K562 (cell line): ENCODE results near the gene USP7.

Source experiments
- MYC ChIP-seq, 2 experiments: fragments of 250-450 bp in 1 of 2; sonication (Bioruptor Pico) in 1 of 2; IDR thresholded peaks; 2 replicates each; pipeline versions ENCODE4 v1.5.1 to v1.6.1; 2012 to 2021; ENCODE audit warnings: low read depth in 2 of 2, borderline replicate concordance in 1 of 2, improper control_type of control experiment in 1 of 2, low read length in 1 of 2, mild to moderate bottlenecking in 1 of 2, moderate library complexity in 1 of 2
- POLR2A ChIP-seq: fragments of 450-650 bp; conservative IDR thresholded peaks from 2 replicates; pipeline ENCODE4 v1.6.1; 2016
- TF ChIP-seq, protein P1 (sequence below): fragments of 250-450 bp; sonication (Bioruptor Pico); IDR thresholded peaks from 2 replicates; pipeline ENCODE4 v1.5.0; 2020; ENCODE audit warnings: mild to moderate bottlenecking
- TF ChIP-seq, protein P2 (sequence below), 2 experiments: fragments of 450-650 bp; formaldehyde crosslinking in 1 of 2; IDR thresholded peaks; 2 replicates each; pipeline versions ENCODE4 v1.4.0 to v1.6.1; 2014 to 2020; ENCODE audit warnings: mild to moderate bottlenecking in 2 of 2, borderline replicate concordance in 1 of 2, low read depth in 1 of 2

DNA sequence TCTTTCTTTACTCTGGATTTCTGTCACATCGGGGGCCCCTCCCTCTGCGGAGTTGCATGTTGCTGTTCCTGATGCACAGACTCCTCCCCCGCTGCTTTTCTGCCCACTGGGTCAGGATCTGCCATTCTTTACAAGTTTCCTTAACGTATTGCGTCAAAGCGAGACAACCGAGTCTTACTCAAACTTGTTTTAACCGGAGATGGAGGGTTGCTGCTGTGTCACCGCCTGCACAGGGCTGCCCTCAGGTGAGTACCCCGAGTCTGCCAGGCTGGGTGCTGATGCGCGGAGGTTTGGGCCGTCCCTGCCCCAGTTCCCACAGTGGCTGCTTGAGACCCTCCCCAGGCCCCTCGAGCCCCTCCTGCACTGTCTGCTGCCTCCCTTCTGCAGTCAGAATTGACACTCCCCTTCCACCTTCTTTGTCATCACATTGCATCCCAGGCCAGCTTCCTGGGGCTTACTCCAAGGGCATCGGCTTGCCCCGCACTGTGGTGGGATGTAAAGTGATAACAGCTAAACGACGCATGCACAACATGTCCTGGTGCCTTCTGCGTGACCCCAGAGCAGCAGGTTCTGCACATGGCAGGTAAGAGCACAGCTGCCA is 114.2 kb downstream of the USP7 start:
- TF ChIP-seq MYC (IDR thresholded peaks at IDR 0.05; ENCODE audit: low read depth, low read length) (no peak), MYC (CRISPR knock-in tag; IDR thresholded peaks at IDR 0.05; ENCODE audit: borderline replicate concordance, low read depth) (no peak), POLR2A (peak; percentile 5; the same call in 1 of the 2 replicates)
- TF ChIP-seq, protein P1, sequence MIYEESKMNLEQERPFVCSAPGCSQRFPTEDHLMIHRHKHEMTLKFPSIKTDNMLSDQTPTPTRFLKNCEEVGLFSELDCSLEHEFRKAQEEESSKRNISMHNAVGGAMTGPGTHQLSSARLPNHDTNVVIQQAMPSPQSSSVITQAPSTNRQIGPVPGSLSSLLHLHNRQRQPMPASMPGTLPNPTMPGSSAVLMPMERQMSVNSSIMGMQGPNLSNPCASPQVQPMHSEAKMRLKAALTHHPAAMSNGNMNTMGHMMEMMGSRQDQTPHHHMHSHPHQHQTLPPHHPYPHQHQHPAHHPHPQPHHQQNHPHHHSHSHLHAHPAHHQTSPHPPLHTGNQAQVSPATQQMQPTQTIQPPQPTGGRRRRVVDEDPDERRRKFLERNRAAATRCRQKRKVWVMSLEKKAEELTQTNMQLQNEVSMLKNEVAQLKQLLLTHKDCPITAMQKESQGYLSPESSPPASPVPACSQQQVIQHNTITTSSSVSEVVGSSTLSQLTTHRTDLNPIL = no peak
- TF ChIP-seq, protein P2, sequence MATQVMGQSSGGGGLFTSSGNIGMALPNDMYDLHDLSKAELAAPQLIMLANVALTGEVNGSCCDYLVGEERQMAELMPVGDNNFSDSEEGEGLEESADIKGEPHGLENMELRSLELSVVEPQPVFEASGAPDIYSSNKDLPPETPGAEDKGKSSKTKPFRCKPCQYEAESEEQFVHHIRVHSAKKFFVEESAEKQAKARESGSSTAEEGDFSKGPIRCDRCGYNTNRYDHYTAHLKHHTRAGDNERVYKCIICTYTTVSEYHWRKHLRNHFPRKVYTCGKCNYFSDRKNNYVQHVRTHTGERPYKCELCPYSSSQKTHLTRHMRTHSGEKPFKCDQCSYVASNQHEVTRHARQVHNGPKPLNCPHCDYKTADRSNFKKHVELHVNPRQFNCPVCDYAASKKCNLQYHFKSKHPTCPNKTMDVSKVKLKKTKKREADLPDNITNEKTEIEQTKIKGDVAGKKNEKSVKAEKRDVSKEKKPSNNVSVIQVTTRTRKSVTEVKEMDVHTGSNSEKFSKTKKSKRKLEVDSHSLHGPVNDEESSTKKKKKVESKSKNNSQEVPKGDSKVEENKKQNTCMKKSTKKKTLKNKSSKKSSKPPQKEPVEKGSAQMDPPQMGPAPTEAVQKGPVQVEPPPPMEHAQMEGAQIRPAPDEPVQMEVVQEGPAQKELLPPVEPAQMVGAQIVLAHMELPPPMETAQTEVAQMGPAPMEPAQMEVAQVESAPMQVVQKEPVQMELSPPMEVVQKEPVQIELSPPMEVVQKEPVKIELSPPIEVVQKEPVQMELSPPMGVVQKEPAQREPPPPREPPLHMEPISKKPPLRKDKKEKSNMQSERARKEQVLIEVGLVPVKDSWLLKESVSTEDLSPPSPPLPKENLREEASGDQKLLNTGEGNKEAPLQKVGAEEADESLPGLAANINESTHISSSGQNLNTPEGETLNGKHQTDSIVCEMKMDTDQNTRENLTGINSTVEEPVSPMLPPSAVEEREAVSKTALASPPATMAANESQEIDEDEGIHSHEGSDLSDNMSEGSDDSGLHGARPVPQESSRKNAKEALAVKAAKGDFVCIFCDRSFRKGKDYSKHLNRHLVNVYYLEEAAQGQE (IDR thresholded peaks at IDR 0.05; ENCODE audit: borderline replicate concordance) = no peak
- TF ChIP-seq, protein P2 (CRISPR knock-in tag; IDR thresholded peaks at IDR 0.05; ENCODE audit: low read depth) = no peak
